Activated naive CD4-positive, alpha-beta T cell treated with anti-CD3 and anti-CD28 coated beads for 36 hours (primary cell): ENCODE data around the gene SVOPL. TPM values are rescaled to one million over a fixed set of nuclear protein-coding genes. Genes with fewer than 3 reads are reported as not detected.

Experiments used
- CTCF ChIA-PET: fragments of 350-600 bp; sonication (Branson Sonifier 250); formaldehyde crosslinking; loops from one replicate; lab custom pipeline; 2021; ENCODE audit warnings: antibody characterized with exemption; lab: Charles Lee
- DNase-seq: peaks from one replicate; pipeline ENCODE4 v3.0.0-alpha.2; 2020
- H3K27ac Mint-ChIP-seq: one replicate; pipeline ENCODE4 v1.8.0; 2021; ENCODE audit warnings: mild to moderate bottlenecking, mixed read lengths
- H3K27me3 Mint-ChIP-seq: one replicate; pipeline ENCODE4 v1.8.0; 2021; ENCODE audit warnings: low read depth, mixed read lengths
- H3K36me3 Mint-ChIP-seq: one replicate; pipeline ENCODE4 v1.8.0; 2021; ENCODE audit warnings: low read depth, mixed read lengths
- H3K4me1 Mint-ChIP-seq: one replicate; pipeline ENCODE4 v1.8.0; 2021; ENCODE audit warnings: low read depth, mixed read lengths
- H3K4me3 Mint-ChIP-seq: one replicate; pipeline ENCODE4 v1.8.0; 2021; ENCODE audit warnings: mild to moderate bottlenecking, moderate library complexity, mixed read lengths
- H3K9me3 Mint-ChIP-seq: one replicate; pipeline ENCODE4 v1.8.0; 2021; ENCODE audit warnings: mixed read lengths
- intact Hi-C: fragments of 100-400 bp; cut with micrococcal nuclease; formaldehyde crosslinking; loops from one replicate; pipeline ENCODE4 v1.15.1; 2023
- total RNA-seq, 2 experiments: library from RNA; stranded (reverse); gene quantifications; one replicate each; pipeline ENCODE4 v1.2.3, GENCODE V29; 2021

The SVOPL gene
- total RNA-seq, 2 experiments from 2014 or later: not detected

- no peak overlapping the region for H3K4me3 Mint-ChIP-seq
- peaks cover 25% of the 10 kb centered on the region for H3K36me3 Mint-ChIP-seq
- intact Hi-C loops: no loop called here
- H3K27ac Mint-ChIP-seq: no peak overlapping the region
- H3K4me1 Mint-ChIP-seq: no peaks in the 10 kb centered on the region
- DNase-seq: no peak
- CTCF ChIA-PET: no interaction called here
- no peaks in the 10 kb centered on the region for H3K9me3 Mint-ChIP-seq
- H3K27me3 Mint-ChIP-seq: no peaks in the 10 kb centered on the region
These were observed 113.7 kb downstream of the SVOPL start for GRCh38 chr7:138587485-138587884.

GRCh38 chr7:138585283-138585993 lies 115.7 kb downstream of the SVOPL start:
- intact Hi-C loops: no loop called here

GRCh38 chr7:138584696-138585095 lies 116.5 kb downstream of the SVOPL start:
- H3K27me3 Mint-ChIP-seq: no peaks in the 10 kb centered on the region
- DNase-seq: no peak
- no peaks in the 10 kb centered on the region for H3K9me3 Mint-ChIP-seq
- H3K27ac Mint-ChIP-seq: no peak overlapping the region
- H3K36me3 Mint-ChIP-seq: peaks cover 35% of the 10 kb centered on the region
- H3K4me3 Mint-ChIP-seq: no peak overlapping the region
- CTCF ChIA-PET: no interaction called here
- no peaks in the 10 kb centered on the region for H3K4me1 Mint-ChIP-seq
- intact Hi-C loops: no loop called here

More at GRCh38 chr7:138585283-138585993, 115.7 kb downstream of the SVOPL start:
- CTCF ChIA-PET: interaction anchor here (0.6 kb wide), 1 partner anchor 137 kb away, joined by 3 read pairs; no protein-coding TSS in a partner anchor
- no peak overlapping the region for H3K27ac Mint-ChIP-seq
- no peak for DNase-seq
- no peaks in the 10 kb centered on the region for H3K4me1 Mint-ChIP-seq
- no peak overlapping the region for H3K4me3 Mint-ChIP-seq
- H3K36me3 Mint-ChIP-seq: peaks cover 29% of the 10 kb centered on the region
- no peaks in the 10 kb centered on the region for H3K9me3 Mint-ChIP-seq
- H3K27me3 Mint-ChIP-seq: no peaks in the 10 kb centered on the region

- H3K4me1 Mint-ChIP-seq: no peaks in the 10 kb centered on the region
- H3K27ac Mint-ChIP-seq: no peak overlapping the region
- no peak overlapping the region for H3K4me3 Mint-ChIP-seq
- peaks cover 39% of the 10 kb centered on the region for H3K36me3 Mint-ChIP-seq
- no peaks in the 10 kb centered on the region for H3K9me3 Mint-ChIP-seq
- no peaks in the 10 kb centered on the region for H3K27me3 Mint-ChIP-seq
- no peak for DNase-seq
- intact Hi-C loops: no loop called here
- CTCF ChIA-PET: no interaction called here
These were observed 116.9 kb downstream of the SVOPL start for GRCh38 chr7:138584283-138584682.

GRCh38 chr7:138581065-138581464 lies 120.1 kb downstream of the SVOPL start:
- Mint-ChIP-seq H3K27ac (no peak overlapping the region), H3K27me3 (no peaks in the 10 kb centered on the region), H3K9me3 (no peaks in the 10 kb centered on the region), H3K4me3 (no peak overlapping the region), H3K4me1 (no peaks in the 10 kb centered on the region), H3K36me3 (peaks cover 46% of the 10 kb centered on the region)
- DNase-seq: no peak
- intact Hi-C loops: no loop called here
- CTCF ChIA-PET: interaction anchor here (0.6 to 0.7 kb wide), 2 partner anchors 13 to 158 kb away, joined by 3 read pairs; no protein-coding TSS in a partner anchor

GRCh38 chr7:138579671-138580070 lies 121.5 kb downstream of the SVOPL start:
- Mint-ChIP-seq H3K4me1 (peaks cover 2% of the 10 kb centered on the region), H3K36me3 (peaks cover 42% of the 10 kb centered on the region), H3K27ac (no peak overlapping the region), H3K27me3 (no peaks in the 10 kb centered on the region), H3K9me3 (no peaks in the 10 kb centered on the region), H3K4me3 (no peak overlapping the region)
- CTCF ChIA-PET: no interaction called here
- DNase-seq: no peak
- intact Hi-C loops: no loop called here

GRCh38 chr7:138579136-138579535 lies 122.0 kb downstream of the SVOPL start:
- H3K4me1 Mint-ChIP-seq: peaks cover 2% of the 10 kb centered on the region
- intact Hi-C loops: no loop called here
- no peaks in the 10 kb centered on the region for H3K27me3 Mint-ChIP-seq
- H3K36me3 Mint-ChIP-seq: peaks cover 40% of the 10 kb centered on the region
- CTCF ChIA-PET: no interaction called here
- no peak overlapping the region for H3K4me3 Mint-ChIP-seq
- no peak overlapping the region for H3K27ac Mint-ChIP-seq
- no peak for DNase-seq
- no peaks in the 10 kb centered on the region for H3K9me3 Mint-ChIP-seq

- no peak for DNase-seq
- Mint-ChIP-seq H3K4me3 (no peak overlapping the region), H3K9me3 (no peaks in the 10 kb centered on the region), H3K27ac (no peak overlapping the region), H3K27me3 (no peaks in the 10 kb centered on the region), H3K4me1 (peaks cover 2% of the 10 kb centered on the region), H3K36me3 (peaks cover 41% of the 10 kb centered on the region)
- intact Hi-C loops: no loop called here
- CTCF ChIA-PET: no interaction called here
These were observed 125.2 kb downstream of the SVOPL start for GRCh38 chr7:138575897-138576428.

GRCh38 chr7:138573741-138574140 lies 127.4 kb downstream of the SVOPL start:
- Mint-ChIP-seq H3K36me3 (peaks cover 38% of the 10 kb centered on the region), H3K4me1 (peaks cover 2% of the 10 kb centered on the region), H3K27ac (no peak overlapping the region), H3K9me3 (no peaks in the 10 kb centered on the region), H3K27me3 (no peaks in the 10 kb centered on the region), H3K4me3 (no peak overlapping the region)
- intact Hi-C loops: no loop called here
- no peak for DNase-seq
- CTCF ChIA-PET: no interaction called here

GRCh38 chr7:138570715-138571114 lies 130.4 kb downstream of the SVOPL start:
- no peak for DNase-seq
- intact Hi-C loops: no loop called here
- CTCF ChIA-PET: no interaction called here
- H3K9me3 Mint-ChIP-seq: peaks cover 2% of the 10 kb centered on the region
- peaks cover 2% of the 10 kb centered on the region for H3K4me1 Mint-ChIP-seq
- H3K36me3 Mint-ChIP-seq: peaks cover 46% of the 10 kb centered on the region
- H3K27me3 Mint-ChIP-seq: no peaks in the 10 kb centered on the region
- H3K27ac Mint-ChIP-seq: no peak overlapping the region
- H3K4me3 Mint-ChIP-seq: no peak overlapping the region

GRCh38 chr7:138569418-138569817 lies 131.7 kb downstream of the SVOPL start:
- intact Hi-C loops: no loop called here
- H3K27ac Mint-ChIP-seq: no peak overlapping the region
- H3K4me3 Mint-ChIP-seq: no peak overlapping the region
- H3K36me3 Mint-ChIP-seq: peaks cover 56% of the 10 kb centered on the region
- H3K9me3 Mint-ChIP-seq: peaks cover 15% of the 10 kb centered on the region
- no peaks in the 10 kb centered on the region for H3K27me3 Mint-ChIP-seq
- CTCF ChIA-PET: no interaction called here
- no peaks in the 10 kb centered on the region for H3K4me1 Mint-ChIP-seq
- DNase-seq: no peak

GRCh38 chr7:138568655-138569054 lies 132.5 kb downstream of the SVOPL start:
- Mint-ChIP-seq H3K9me3 (peaks cover 22% of the 10 kb centered on the region), H3K4me3 (no peak overlapping the region), H3K36me3 (peaks cover 57% of the 10 kb centered on the region), H3K27ac (no peak overlapping the region), H3K4me1 (no peaks in the 10 kb centered on the region), H3K27me3 (no peaks in the 10 kb centered on the region)
- intact Hi-C loops: no loop called here
- CTCF ChIA-PET: no interaction called here
- DNase-seq: no peak

GRCh38 chr7:138565451-138566114 lies 135.6 kb downstream of the SVOPL start:
- H3K27me3 Mint-ChIP-seq: no peaks in the 10 kb centered on the region
- no peak overlapping the region for H3K27ac Mint-ChIP-seq
- H3K36me3 Mint-ChIP-seq: peaks cover 73% of the 10 kb centered on the region
- H3K9me3 Mint-ChIP-seq: peaks cover 43% of the 10 kb centered on the region
- no peak overlapping the region for H3K4me3 Mint-ChIP-seq
- no peak for DNase-seq
- H3K4me1 Mint-ChIP-seq: no peaks in the 10 kb centered on the region
- CTCF ChIA-PET: no interaction called here
- intact Hi-C loops: no loop called here
